Activated CD4-positive, CD25-positive, alpha-beta regulatory T cell treated with anti-CD3 and anti-CD28 coated beads, Interleukin-2, amount 50 U/mL, for 72 hours (primary cell): ENCODE data around the gene TRAPPC12.
"Not testable (repeated sequence)": the region's sequence is repeated elsewhere in the genome, so short reads cannot be mapped to it uniquely, and the experiment has no call there.

Experiments
- DNase-seq: peaks from one replicate; pipeline ENCODE4 v3.0.0; 2021

TRAPPC12 gene

DNA sequence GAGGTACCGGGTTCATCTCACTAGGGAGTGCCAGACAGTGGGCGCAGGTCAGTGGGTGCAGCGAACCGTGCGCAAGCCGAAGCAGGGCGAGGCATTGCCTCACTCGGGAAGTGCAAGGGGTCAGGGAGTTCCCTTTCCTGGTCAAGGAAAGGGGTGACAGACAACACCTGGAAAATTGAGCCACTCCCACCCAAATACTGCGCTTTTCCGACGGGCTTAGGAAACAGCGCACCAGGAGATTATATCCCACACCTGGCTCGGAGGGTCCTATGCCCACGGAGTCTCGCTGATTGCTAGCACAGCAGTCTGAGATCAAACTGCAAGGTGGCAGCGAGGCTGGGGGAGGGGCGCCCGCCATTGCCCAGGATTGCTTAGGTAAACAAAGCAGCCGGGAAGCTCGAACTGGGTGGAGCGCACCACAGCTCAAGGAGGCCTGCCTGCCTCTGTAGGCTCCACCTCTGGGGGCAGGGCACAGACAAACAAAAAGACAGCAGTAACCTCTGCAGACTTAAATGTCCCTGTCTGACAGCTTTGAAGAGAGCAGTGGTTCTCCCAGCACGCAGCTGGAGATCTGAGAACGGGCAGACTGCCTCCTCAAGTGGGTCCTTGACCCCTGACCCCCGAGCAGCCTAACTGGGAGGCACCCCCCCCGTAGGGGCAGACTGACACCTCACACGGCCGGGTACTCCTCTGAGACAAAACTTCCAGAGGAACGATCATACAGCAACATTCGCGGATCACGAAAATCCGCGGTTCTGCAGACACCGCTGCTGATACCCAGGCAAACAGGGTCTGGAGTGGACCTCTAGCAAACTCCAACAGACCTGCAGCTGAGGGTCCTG lies 9.9 kb upstream of the TRAPPC12 start:
- not testable (repeated sequence) for DNase-seq

GRCh38 chr2:3376821-3377220 lies 2.7 kb upstream of the TRAPPC12 start:
- DNase-seq, result no peak

DNA sequence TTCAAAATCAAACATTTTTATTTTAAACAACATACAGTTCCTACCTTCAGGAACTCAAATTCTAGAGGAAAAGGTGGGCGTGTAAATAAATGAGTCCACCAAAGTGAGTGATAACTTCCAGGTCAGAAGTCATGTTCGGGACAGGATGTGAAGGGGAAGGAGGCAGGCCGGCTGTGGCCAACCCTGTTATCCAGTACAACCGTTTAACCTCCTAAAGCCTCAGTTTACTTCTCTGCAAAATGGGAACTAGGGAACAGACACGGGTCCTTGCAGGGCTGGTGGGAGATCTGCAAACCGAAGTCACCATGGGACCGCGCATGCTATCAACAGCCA lies 2.2 kb upstream of the TRAPPC12 start:
- DNase-seq, result no peak

DNA sequence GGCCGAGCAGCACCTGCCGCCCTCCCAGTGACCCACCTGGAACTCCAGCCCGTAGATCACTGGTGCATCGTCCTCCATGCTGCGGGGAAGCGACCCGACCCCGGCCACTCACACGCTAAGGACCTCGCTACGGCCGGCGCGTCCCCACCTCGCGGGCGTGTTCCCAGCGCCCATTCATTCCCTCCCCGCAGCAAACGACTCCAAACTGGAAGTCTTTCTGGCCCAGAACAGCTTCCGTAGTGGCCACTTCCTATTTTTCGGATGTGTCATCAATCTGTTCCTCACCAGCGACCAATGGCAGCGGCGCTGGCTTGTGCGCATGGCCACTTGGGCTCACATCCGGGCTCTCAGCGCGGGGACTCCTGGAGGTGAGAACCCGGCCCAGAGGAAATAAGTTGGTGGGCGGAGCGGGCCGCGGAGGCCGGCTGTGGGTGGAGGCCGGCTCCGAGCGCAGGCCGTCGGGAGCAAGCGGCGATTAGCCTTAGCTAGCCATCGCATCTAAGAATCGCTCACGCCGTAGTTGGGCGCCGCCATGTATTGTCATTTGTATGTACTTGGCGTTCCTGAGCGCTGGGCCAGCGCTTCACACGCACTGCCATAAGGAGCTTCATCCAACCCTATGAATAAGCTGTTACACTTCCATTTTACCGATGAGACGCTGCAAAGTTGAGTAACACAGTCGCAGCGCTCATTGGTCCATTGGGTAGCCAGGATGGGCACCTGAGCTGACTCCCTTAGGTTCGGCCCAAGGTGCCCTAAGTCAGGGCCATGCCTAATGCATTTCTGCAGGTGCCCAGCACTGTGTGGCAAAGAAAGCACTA lies 1.7 kb upstream of the TRAPPC12 start, which contains the start of gene EIPR1:
Gene EIPR1, minus strand, starts transcription at position 207 of the 821 bp plus-strand sequence. Its CDS starts 129 bp downstream, at position 78.
- DNase-seq, result peak; percentile 93

DNA sequence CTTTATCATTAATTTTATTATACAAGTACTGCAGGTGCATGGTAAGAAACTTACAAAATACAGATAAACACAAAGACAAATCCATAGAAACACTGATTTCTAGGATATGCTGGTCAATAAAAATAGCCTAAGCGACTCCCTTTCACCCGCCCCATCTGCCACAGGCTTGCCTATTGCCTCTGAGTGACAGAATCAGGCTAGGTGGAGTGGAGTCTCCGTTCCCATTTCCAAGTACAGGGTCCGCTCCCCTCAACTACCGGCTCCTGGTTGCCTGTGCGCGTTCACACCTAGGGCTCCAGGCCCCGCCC lies 201 bp upstream of the TRAPPC12 start:
- DNase-seq, result no peak

- DNase-seq, result no peak
Measured at GRCh38 chr2:3386448-3386958, 7.0 kb downstream of the TRAPPC12 start.

GRCh38 chr2:3387011-3387410 lies 7.5 kb downstream of the TRAPPC12 start:
- no peak for DNase-seq

DNA sequence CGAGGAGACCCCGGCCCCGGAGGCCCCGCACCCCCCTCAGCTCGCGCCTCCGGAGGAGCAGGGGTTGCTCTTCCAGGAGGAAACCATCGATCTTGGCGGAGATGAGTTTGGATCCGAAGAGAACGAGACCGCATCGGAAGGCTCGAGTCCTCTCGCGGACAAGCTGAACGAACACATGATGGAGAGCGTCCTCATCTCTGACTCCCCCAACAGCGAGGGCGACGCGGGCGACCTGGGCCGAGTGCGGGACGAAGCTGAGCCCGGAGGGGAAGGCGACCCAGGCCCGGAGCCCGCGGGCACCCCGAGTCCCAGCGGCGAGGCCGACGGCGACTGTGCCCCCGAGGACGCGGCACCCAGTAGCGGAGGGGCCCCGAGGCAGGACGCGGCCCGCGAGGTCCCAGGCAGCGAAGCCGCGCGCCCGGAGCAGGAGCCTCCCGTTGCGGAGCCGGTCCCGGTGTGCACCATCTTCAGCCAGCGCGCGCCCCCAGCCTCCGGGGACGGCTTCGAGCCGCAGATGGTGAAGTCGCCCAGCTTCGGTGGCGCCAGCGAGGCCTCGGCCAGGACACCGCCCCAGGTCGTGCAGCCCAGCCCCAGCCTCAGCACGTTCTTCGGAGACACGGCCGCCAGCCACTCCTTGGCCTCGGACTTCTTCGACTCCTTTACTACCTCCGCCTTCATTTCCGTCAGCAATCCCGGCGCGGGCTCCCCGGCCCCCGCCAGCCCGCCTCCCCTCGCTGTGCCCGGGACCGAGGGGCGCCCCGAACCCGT lies 8.3 kb downstream of the TRAPPC12 start:
- DNase-seq, result no peak

DNA sequence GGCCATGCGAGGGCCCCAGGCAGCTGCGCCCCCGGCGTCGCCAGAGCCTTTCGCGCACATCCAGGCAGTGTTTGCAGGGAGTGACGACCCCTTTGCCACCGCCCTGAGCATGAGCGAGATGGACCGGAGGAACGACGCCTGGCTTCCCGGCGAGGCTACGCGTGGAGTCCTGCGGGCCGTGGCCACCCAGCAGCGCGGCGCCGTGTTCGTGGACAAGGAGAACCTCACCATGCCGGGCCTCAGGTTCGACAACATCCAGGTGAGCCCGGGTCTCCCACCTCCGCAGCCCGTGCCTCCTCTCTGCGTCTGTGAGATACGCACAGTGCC lies 8.9 kb downstream of the TRAPPC12 start:
- no peak for DNase-seq

DNA sequence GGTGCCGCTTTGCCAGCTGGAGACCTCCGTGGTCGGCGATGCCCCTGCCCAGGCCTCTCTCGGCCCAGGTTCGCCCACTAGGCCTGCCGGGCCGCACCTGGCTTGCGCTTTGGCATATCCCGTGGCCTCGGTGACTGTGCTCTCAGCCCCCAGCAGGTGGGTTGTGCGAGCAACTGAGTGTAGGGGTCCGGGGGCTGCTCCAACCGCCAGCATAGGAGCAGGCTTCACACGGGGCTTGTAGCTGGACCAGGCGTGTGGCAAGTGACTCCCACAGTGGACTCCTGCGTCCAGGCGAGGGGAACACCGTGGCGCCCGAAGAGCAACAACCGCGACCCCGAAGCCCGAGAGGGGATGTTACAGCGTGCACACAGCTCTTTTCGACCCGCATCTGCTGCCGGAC lies 9.7 kb downstream of the TRAPPC12 start:
- DNase-seq, result no peak

- no peak for DNase-seq
Measured at GRCh38 chr2:3390041-3390440, 10.5 kb downstream of the TRAPPC12 start.

DNA sequence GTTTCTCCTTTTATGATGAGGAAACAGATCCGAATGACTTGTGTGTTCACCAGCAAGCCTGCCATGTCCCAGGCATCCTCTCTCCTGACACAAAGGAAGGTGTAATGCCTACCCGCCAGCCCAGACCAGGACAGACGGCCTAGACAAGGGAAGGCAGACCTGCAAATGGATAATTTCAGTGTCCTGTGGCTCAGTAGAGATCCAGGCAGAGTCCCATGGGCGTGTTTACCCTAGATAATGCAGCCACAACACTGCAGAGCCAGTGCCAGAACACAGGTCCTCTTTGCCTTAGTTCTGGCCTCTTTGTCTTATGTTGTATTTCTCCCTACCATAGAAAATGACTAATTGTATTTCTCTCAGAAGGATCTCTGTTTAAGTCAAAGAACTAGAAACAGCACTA lies 12.7 kb downstream of the TRAPPC12 start:
- no peak for DNase-seq

GRCh38 chr2:3396920-3397559 lies 17.5 kb downstream of the TRAPPC12 start:
- DNase-seq, result no peak

- DNase-seq, result no peak
Measured at GRCh38 chr2:3398857-3399256, 19.4 kb downstream of the TRAPPC12 start.

DNA sequence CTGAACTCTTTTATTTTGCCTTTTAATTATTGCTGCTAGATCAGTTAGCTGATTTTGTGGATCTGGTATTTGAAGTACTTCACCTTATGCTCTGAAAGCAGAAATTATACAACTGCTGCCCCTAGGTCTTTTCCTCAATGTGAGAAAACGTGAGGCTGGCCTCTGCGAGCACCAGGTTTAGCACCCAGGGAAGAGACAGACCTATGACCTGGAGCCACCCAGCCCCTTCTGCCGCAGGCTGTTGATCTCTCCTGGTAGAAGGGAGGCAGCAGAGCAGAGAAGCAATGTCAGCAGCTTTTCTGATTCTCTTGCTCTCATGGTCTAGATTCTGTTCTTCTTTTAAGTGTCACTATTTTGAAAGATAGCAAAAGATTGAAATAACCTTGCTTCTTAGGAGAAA lies 19.9 kb downstream of the TRAPPC12 start:
- DNase-seq, result no peak

DNA sequence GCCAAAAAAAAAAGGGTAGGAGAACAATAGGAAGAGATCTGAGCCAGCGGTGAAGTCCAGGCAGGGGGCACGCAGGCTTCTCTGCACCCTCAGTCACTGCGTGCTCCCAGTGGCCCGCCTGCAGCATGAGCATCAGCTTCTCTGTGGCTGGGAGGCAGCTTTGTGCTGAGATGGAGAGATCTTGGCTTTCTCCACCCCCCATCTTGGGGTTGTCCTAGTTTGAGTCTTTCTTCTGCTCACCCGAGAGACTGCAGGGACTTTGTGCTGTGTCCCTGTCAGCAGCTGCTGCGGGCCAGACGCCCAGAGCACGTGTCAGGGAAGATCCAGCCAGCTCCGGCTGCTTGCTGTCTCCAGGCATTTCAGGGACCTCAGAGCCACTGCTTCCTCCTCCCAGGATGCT lies 20.3 kb downstream of the TRAPPC12 start:
- DNase-seq, result no peak

GRCh38 chr2:3403587-3404334 lies 24.3 kb downstream of the TRAPPC12 start:
- no peak for DNase-seq

DNA sequence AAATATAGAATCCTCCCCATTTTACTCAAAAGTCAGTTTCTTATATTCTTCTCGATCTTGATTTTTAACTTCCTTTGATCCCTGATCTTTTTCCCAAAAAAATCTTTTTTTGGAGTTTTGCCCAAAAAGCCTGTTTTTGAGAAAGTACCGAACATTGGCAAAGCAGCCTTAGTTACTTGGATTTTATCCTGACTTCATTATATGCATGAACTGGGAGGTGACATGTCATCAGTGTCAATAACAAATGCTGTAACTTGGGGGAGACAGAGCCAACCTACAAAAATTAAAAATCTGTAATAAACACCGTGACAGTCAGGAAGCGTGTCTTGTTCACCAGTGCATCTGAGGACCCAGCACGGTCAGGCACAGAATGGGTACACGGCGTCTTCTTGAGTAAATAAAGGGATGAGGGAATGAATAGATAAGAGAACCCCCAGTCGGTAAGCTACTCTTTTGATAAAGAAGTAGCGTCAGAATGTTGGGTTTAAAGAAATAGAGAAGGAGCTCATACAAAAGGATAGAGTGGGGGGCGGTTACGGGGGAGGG lies 24.9 kb downstream of the TRAPPC12 start:
- no peak for DNase-seq

DNA sequence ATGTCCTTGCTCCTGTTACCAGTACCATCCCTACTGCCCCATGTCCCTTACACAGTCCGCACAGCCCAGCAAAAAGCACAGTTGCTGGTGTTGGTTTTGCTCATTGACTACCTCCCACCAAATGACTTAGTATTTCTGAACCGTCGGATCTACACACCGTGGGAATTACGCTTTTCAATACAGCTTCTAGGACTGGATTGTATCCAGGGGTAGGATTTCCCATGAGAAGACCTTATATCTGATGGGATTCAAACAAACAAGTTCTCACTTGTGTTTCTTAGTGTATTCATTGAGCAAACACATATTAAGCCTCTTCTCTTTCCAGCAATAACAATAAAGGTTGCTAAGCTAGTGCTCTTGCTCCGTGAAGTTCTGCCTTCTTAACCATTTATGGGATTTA lies 25.8 kb downstream of the TRAPPC12 start:
- no peak for DNase-seq

GRCh38 chr2:3405876-3406275 lies 26.4 kb downstream of the TRAPPC12 start:
- no peak for DNase-seq

GRCh38 chr2:3406501-3406900 lies 27.0 kb downstream of the TRAPPC12 start:
- DNase-seq, result no peak

DNA sequence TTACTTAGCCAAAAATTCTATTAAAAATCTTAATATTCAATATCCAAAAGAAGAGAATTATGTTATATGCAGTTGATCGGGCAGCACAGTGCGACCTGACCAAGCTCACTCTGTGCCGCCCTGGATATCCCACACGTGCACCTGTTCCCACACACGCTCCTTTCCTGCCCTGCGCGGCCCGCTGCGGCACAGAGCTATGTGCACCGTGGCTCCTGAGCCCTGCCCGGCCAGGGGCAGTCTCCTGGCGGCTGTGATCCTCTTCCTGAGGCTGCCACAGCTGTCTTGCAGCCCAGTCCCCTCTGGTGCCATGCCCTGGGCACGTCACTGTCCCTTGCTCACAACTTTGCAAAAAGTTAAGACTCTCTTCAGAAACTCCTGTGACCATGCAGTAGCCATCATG lies 29.3 kb downstream of the TRAPPC12 start:
- no peak for DNase-seq
